Raji (cell line): ENCODE data around the gene SCARF2.

ENCODE experiments used
- POLR2A ChIP-seq: IDR thresholded peaks from 2 replicates; pipeline ENCODE4 v1.6.1; 2011; ENCODE audit warnings: low read depth, low read length, control low read depth; ENCODE audit not compliant: insufficient read depth

Gene SCARF2

DNA sequence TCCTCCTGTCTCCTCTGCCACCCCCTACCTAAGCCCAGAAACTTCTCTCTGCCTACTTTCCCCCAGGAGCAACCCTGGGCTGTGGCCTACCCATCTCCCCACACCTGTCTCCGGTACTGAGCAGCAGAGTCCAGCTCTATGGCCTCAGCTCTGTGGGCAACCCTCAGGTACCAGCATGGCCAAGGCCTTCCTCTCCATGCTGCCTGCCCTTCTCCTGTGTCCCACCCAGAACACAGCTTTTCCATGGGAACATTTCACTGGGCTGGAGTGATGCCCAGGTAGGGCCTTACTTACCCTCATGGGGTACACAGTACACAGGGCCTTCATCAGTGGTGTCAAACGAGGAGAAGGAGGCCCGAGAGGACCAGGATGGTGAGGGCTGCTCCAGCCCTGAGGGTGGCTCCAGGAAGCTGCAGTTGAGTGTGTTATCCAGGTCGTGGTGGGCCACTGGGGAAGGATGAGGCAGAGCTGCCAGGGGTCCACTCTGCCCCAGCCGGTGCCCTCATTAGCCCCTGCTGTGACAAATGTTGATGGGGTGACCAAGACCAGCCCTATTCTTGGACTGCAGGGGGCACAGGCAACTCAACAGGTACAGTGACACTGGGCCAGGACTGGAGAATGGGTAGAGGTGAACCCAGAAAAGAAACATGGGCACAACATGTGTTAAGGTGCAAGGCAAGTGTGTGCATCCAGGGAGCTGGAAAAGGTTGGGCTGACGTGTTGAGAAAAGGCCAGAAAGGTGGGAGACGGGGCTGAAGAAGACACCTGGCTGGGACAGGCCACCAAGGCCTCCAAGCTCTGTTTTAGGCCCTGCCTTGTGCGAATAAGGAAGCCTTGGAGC is 10.3 kb downstream of the SCARF2 start:
- no peak for TF ChIP-seq POLR2A

DNA sequence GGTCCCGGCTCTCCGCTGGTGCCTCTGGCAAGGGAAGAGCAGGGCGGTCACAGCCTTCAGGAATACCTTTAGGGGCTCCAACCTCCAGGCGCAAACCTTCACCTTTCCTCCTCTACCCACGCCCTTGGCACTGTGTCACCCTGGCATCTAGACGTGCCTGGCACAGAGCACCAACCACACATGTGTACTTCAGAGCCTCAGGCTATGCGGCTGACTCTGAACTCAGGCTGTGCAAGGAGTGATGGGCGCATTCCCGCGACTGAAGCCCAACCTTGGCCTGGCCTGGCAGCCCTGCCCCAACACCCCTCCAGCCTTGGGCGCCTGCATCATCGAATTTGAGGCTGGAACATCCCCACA is 11.4 kb downstream of the SCARF2 start:
- TF ChIP-seq POLR2A: no peak

DNA sequence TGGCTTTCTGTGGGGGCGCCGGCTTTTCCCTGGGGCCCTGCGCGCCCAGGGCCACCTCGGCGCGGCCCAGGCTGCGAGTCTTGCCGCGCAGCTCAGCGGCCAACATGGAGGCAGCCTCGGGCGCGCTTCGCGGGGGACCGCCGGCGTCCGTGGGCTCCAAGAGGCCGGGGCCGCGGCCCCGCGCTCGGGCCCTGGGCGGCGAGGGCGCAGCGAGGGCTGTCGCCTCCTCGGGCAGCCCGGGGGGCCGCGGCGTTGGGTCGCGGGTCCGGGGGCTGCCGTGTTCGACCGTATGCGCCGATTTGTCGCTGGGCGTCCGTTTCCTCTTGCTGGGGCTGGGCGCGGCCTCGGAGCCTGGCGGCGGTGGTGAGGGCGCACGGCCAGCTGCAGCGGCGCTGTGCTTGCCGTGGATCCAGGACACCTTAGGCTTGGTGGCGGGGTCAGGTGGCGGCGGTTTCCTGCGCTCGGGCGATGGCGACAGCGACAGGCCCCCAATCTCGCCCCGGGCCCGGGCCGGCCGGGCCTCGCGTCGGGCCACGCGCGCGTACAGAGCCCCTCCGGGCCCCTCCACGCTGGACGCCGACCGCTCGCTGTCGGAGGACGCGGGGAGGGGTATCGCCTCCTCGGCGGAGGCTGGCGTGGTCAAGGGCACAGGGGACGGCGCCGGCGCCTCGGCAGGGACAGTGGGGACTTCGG is 11.9 kb downstream of the SCARF2 start:
- TF ChIP-seq POLR2A: no peak

- no peak for TF ChIP-seq POLR2A
Measured at GRCh38 chr22:20424932-20425565, 12.6 kb downstream of the SCARF2 start.

- TF ChIP-seq POLR2A: no peak
Measured at GRCh38 chr22:20424568-20424931, 13.1 kb downstream of the SCARF2 start.

DNA sequence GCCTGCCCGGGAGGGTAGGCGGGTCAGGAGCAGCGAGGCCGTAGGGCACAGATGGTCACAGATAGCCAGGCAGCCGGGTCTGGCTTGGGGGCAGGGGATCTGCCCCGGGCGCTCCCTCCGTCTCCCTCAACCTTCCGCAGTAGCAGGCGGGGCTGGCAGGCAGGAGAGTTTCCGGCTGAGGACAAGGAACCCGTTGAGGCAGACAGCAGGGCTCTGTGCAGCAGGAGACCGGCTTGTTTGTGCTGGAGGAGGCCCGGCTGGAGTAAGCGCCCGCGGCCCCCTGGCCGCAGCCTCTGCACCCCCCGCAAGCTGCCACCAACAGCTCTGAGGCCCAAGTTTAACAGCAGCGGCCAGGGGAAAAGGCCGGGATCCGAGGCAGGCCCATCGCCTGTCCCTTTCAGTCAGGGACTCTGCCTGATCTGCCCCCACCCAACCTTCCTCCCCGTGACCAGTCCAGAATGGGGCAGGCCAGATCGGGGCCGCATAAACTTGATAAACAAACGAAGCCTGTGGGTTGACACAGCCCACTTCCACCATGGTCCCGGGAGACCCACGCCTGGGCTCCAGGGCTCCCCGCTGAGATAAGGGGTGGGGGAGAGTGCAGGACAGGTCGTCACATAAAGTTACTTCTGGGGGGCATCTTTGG is 13.6 kb downstream of the SCARF2 start:
- TF ChIP-seq POLR2A: no peak

GRCh38 chr22:20423008-20423905 is 14.4 kb downstream of the SCARF2 start:
- TF ChIP-seq POLR2A: no peak

GRCh38 chr22:20422271-20423007 is 15.2 kb downstream of the SCARF2 start:
- no peak for TF ChIP-seq POLR2A

DNA sequence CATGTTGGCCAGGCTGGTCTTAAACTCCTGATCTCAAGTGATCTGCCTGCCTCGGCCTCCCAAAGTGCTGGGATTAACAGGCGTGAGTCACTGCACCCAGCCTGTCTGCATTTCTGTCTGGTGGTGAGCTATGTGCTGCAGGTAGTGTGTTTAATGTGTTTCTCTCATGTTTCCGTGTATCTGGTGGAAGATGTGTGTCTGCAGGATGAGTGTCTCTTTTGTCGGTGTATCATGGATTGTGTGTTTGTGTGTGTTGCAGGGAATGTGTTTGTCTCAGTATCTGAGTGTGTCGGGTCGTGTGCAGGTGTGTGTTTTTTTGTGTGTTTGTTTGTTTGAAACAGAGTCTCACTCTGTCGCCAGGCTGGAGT is 16.1 kb downstream of the SCARF2 start:
- no peak for TF ChIP-seq POLR2A

- no peak for TF ChIP-seq POLR2A
Measured at GRCh38 chr22:20420157-20420842, 17.3 kb downstream of the SCARF2 start.

DNA sequence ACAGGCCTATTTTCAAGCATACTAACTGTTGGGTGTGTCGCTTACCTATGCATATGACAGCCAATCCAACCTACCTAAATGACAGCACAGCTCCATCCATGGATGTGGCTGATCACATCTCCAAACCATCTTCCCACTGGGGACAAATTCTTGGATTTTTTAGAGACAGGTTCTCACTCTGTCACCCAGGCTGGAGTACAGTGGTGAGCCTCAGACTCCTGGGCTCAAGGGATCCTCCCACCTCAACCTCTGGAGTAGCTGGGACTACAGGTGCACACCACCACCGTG is 18.0 kb downstream of the SCARF2 start:
- no peak for TF ChIP-seq POLR2A

DNA sequence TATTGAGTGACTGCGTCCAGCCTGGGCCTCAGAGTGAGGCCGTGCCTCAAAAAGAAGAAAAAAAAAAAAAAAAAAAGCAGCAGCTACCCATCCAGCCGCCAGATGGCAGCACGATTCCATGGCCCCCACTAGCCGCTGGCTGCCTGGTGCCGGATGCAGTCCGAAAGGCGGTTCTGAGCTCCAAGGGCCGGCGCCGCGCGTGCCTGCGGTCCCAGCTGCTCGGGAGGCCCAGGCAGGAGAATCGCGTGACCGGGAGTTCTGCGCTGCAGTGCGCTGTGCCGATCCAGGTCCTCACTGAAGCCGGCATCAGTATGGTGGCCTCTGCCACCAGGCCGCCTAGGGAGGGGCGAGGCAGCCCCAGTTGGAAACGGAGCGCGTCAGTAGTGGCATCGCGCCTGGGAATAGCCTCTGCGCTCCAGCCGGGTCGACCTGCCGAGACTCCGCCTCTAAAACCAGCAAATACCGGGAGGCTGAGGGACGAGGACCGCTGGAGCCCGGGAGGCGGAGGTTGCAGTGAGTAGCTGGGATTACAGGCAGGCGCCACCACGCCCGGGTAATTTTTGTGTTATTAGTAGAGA is 19.3 kb downstream of the SCARF2 start:
- no peak for TF ChIP-seq POLR2A

GRCh38 chr22:20414450-20414849 is 23.2 kb downstream of the SCARF2 start:
- TF ChIP-seq POLR2A: no peak

DNA sequence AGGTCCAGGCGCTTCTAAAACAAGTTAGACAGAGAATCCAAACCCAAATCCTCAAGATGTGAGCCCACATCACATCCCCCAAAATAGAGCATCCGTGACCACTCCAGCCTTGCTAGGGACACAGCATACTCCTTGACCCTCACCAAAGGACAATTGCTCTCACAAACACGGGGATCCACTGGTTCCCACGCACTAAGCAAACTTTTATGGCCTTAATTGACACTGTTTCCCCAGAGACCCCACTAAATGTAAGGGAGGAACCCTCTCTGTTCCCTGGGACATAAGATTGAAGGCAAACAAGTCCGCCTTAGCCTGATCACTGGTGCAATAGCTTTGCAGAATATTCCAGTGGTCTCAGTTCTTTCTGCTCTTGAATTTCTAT is 23.6 kb downstream of the SCARF2 start:
- no peak for TF ChIP-seq POLR2A
